ENCODE measurements around the gene NR2C2AP. TPM values are rescaled to one million over a fixed set of nuclear protein-coding genes. Genes with fewer than 3 reads are reported as not detected.

The NR2C2AP gene
- total RNA-seq, 1 donor from 2014 or later, result 10.6 TPM

GRCh38 chr19:19238126-19238894 is 35.1 kb upstream of the NR2C2AP start:
- Mint-ChIP-seq H3K4me1 (ENCODE audit: low read depth) (no peaks in the 10 kb centered on the region), H3K36me3 (ENCODE audit: insufficient read depth) (no peaks in the 10 kb centered on the region), H3K4me3 (ENCODE audit: low read depth) (no peak overlapping the region), H3K27me3 (peaks cover 18% of the 10 kb centered on the region), H3K9me3 (ENCODE audit: low read depth) (peaks cover 6% of the 10 kb centered on the region), H3K27ac (no peak overlapping the region)
- DNase-seq (ENCODE audit: low spot score, unreplicated experiment), result no peak
- TF ChIP-seq, protein P1, sequence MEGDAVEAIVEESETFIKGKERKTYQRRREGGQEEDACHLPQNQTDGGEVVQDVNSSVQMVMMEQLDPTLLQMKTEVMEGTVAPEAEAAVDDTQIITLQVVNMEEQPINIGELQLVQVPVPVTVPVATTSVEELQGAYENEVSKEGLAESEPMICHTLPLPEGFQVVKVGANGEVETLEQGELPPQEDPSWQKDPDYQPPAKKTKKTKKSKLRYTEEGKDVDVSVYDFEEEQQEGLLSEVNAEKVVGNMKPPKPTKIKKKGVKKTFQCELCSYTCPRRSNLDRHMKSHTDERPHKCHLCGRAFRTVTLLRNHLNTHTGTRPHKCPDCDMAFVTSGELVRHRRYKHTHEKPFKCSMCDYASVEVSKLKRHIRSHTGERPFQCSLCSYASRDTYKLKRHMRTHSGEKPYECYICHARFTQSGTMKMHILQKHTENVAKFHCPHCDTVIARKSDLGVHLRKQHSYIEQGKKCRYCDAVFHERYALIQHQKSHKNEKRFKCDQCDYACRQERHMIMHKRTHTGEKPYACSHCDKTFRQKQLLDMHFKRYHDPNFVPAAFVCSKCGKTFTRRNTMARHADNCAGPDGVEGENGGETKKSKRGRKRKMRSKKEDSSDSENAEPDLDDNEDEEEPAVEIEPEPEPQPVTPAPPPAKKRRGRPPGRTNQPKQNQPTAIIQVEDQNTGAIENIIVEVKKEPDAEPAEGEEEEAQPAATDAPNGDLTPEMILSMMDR (IDR thresholded peaks at IDR 0.05; ENCODE audit: unreplicated experiment), result no peak

- no peak overlapping the region for H3K4me3 Mint-ChIP-seq (ENCODE audit: low read depth)
- H3K27ac Mint-ChIP-seq, result no peak overlapping the region
- H3K27me3 Mint-ChIP-seq, result peaks cover 26% of the 10 kb centered on the region
- TF ChIP-seq, protein P1 (IDR thresholded peaks at IDR 0.05; ENCODE audit: unreplicated experiment), result no peak
- H3K36me3 Mint-ChIP-seq (ENCODE audit: insufficient read depth), result no peaks in the 10 kb centered on the region
- no peaks in the 10 kb centered on the region for H3K4me1 Mint-ChIP-seq (ENCODE audit: low read depth)
- peaks cover 6% of the 10 kb centered on the region for H3K9me3 Mint-ChIP-seq (ENCODE audit: low read depth)
- no peak for DNase-seq (ENCODE audit: low spot score, unreplicated experiment)
Measured at GRCh38 chr19:19236173-19236572, 33.0 kb upstream of the NR2C2AP start.

GRCh38 chr19:19234220-19234816 is 31.1 kb upstream of the NR2C2AP start:
- Mint-ChIP-seq H3K4me3 (ENCODE audit: low read depth) (no peak overlapping the region), H3K36me3 (ENCODE audit: insufficient read depth) (no peaks in the 10 kb centered on the region), H3K9me3 (ENCODE audit: low read depth) (peaks cover 6% of the 10 kb centered on the region), H3K4me1 (ENCODE audit: low read depth) (no peaks in the 10 kb centered on the region), H3K27ac (no peak overlapping the region), H3K27me3 (peaks cover 22% of the 10 kb centered on the region)
- TF ChIP-seq, protein P1 (IDR thresholded peaks at IDR 0.05; ENCODE audit: unreplicated experiment), result no peak
- no peak for DNase-seq (ENCODE audit: low spot score, unreplicated experiment)

GRCh38 chr19:19232261-19232721 is 29.1 kb upstream of the NR2C2AP start:
- TF ChIP-seq, protein P1 (IDR thresholded peaks at IDR 0.05; ENCODE audit: unreplicated experiment), result no peak

DNA sequence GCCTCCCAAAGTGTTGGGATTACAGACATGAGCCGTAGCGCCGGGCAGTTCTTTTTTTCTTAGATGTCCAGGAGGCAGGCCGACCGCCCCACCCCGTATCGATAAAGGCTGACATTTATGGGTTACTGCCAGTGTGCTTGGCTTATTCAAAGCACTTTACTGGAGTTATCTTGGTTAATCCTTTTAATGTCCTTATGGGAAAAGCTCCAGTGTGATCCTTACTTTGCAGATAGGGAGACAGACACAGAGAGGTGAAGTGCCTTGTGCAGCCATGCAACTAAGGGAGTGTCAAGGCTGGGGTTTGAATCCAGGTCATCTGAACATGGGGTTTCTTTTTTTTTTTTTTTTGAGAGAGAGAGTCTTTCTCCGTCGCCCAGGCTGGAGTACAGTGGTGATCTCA is 27.8 kb upstream of the NR2C2AP start:
- Mint-ChIP-seq H3K27me3 (peaks cover 29% of the 10 kb centered on the region), H3K36me3 (ENCODE audit: insufficient read depth) (no peaks in the 10 kb centered on the region), H3K4me3 (ENCODE audit: low read depth) (no peak overlapping the region)

More at GRCh38 chr19:19232261-19232721, 29.1 kb upstream of the NR2C2AP start:
- Mint-ChIP-seq H3K36me3 (ENCODE audit: insufficient read depth) (no peaks in the 10 kb centered on the region), H3K27me3 (peaks cover 29% of the 10 kb centered on the region), H3K4me3 (ENCODE audit: low read depth) (no peak overlapping the region), H3K27ac (no peak overlapping the region), H3K9me3 (ENCODE audit: low read depth) (peaks cover 6% of the 10 kb centered on the region), H3K4me1 (ENCODE audit: low read depth) (no peaks in the 10 kb centered on the region)
- no peak for DNase-seq (ENCODE audit: low spot score, unreplicated experiment)

More for the DNA sequence above, 27.8 kb upstream of the NR2C2AP start:
- Mint-ChIP-seq H3K27ac (no peak overlapping the region), H3K4me1 (ENCODE audit: low read depth) (no peaks in the 10 kb centered on the region), H3K9me3 (ENCODE audit: low read depth) (peaks cover 2% of the 10 kb centered on the region)
- TF ChIP-seq, protein P1 (IDR thresholded peaks at IDR 0.05; ENCODE audit: unreplicated experiment), result no peak
- no peak for DNase-seq (ENCODE audit: low spot score, unreplicated experiment)

Data from progenitor cell of endocrine pancreas (in vitro differentiated cells).